OCI-LY1 (cell line): Measurements from ENCODE around the gene NLRP1.

Source experiments
- H2AFZ ChIP-seq: fragments of 200-600 bp; sonication (generic), shearing (Covaris generic); 2 replicates; pipeline ENCODE4 v1.6.0; 2014; ENCODE audit warnings: antibody characterized with exemption, mild to moderate bottlenecking, low read length
- H3F3A ChIP-seq: fragments of 200-600 bp; sonication (generic), shearing (Covaris generic); 2 replicates; pipeline ENCODE4 v1.6.0; 2014; ENCODE audit warnings: mild to moderate bottlenecking, antibody characterized with exemption, low read length, moderate library complexity; ENCODE audit not compliant: insufficient read depth
- H3K27ac ChIP-seq: fragments of 200-600 bp; sonication (generic); 2 replicates; pipeline ENCODE4 v1.5.1; 2014; ENCODE audit warnings: low read length, mixed run types, mild to moderate bottlenecking, low read depth; ENCODE audit not compliant: poor library complexity, severe bottlenecking
- H3K27me3 ChIP-seq: fragments of 200-600 bp; sonication (generic); 2 replicates; pipeline ENCODE4 v1.6.0; 2014; ENCODE audit warnings: antibody characterized with exemption, mild to moderate bottlenecking, low read length, moderate library complexity; ENCODE audit not compliant: insufficient read depth
- H3K36me3 ChIP-seq: fragments of 200-600 bp; sonication (generic); 2 replicates; pipeline ENCODE4 v1.6.1; 2014; ENCODE audit warnings: mild to moderate bottlenecking, antibody characterized with exemption, low read length, moderate library complexity, mixed read lengths; ENCODE audit not compliant: insufficient read depth
- H3K4me1 ChIP-seq: fragments of 200-600 bp; sonication (generic); 2 replicates; pipeline ENCODE4 v1.5.1; 2014; ENCODE audit warnings: mild to moderate bottlenecking, low read length, moderate library complexity; ENCODE audit not compliant: insufficient read depth, severe bottlenecking
- H3K4me2 ChIP-seq: fragments of 200-600 bp; sonication (generic), shearing (Covaris generic); 2 replicates; pipeline ENCODE4 v1.6.1; 2014; ENCODE audit warnings: low read length
- H3K4me3 ChIP-seq: fragments of 200-600 bp; sonication (generic); 2 replicates; pipeline ENCODE4 v1.5.1; 2014; ENCODE audit warnings: low read length, low read depth, mild to moderate bottlenecking, mixed read lengths; ENCODE audit not compliant: poor library complexity, severe bottlenecking
- H3K79me2 ChIP-seq: fragments of 200-600 bp; shearing (Covaris generic); 2 replicates; pipeline ENCODE4 v1.6.1; 2016; ENCODE audit warnings: mixed run types, low read length, mixed read lengths; ENCODE audit not compliant: insufficient read depth
- H3K9ac ChIP-seq: fragments of 200-600 bp; sonication (generic), shearing (Covaris generic); 2 replicates; pipeline ENCODE4 v1.6.1; 2014; ENCODE audit warnings: mild to moderate bottlenecking, low read length, mixed read lengths
- H3K9me2 ChIP-seq: fragments of 200-600 bp; sonication (generic), shearing (Covaris generic); 2 replicates; pipeline ENCODE4 v1.6.1; 2014; ENCODE audit warnings: low read depth, mild to moderate bottlenecking, low read length, mixed read lengths
- H3K9me3 ChIP-seq: fragments of 200-600 bp; shearing (Covaris generic); 2 replicates; pipeline ENCODE4 v1.6.1; 2014; ENCODE audit warnings: low read length, mixed read lengths
- H4K20me1 ChIP-seq: fragments of 200-600 bp; sonication (generic), shearing (Covaris generic); 2 replicates; pipeline ENCODE4 v1.6.0; 2016; ENCODE audit warnings: mild to moderate bottlenecking, low read length; ENCODE audit not compliant: insufficient read depth
- EZH2 ChIP-seq: fragments of 200-600 bp; sonication (generic), shearing (Covaris generic); IDR thresholded peaks from 2 replicates; pipeline ENCODE4 v1.8.0; 2017; ENCODE audit warnings: borderline replicate concordance, mixed run types, mild to moderate bottlenecking, antibody characterized with exemption, low read length, moderate library complexity, mixed read lengths
- TF ChIP-seq, protein P1 (sequence below): fragments of 200-600 bp; sonication (generic), shearing (Covaris generic); IDR thresholded peaks from 2 replicates; pipeline ENCODE4 v1.5.1; 2017; ENCODE audit warnings: mild to moderate bottlenecking, antibody characterized with exemption, low read length, moderate library complexity, mixed read lengths

Gene NLRP1

DNA sequence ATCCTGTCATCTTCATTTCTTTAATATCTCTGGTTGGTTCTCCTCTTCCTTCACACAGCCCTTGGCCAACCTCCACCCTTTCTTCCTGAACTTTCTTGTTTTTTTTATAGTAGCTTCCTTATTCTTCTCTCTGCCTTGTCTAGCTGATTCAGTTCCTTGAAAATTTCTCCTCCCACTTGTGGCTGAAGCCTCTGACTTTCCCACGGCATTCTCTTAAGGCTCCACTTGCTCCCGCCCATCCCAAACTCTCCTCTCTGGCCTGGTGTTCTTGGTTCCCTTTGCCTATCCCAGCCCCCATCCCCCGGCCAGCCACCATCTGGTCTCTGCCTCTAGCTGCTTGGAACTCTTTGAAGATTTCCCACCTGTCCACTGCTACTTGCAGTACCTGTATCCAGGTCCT lies 29.1 kb downstream of the NLRP1 start:
- Histone ChIP-seq H2AFZ (no peak overlapping the region), H3K27me3 (no peaks in the 10 kb centered on the region), H3K36me3 (peaks cover 36% of the 10 kb centered on the region; the same call in 1 of the 2 replicates), H3K9me3 (no peaks in the 10 kb centered on the region), H3K4me2 (no peak overlapping the region), H3K79me2 (no peaks in the 10 kb centered on the region), H3K4me3 (no peak overlapping the region), H3K9me2 (no peaks in the 10 kb centered on the region), H3K4me1 (no peaks in the 10 kb centered on the region), H3K9ac (no peak overlapping the region), H3F3A (no peaks in the 10 kb centered on the region), H3K27ac (no peak overlapping the region), H4K20me1 (no peaks in the 10 kb centered on the region)
- TF ChIP-seq EZH2, result no peak
- TF ChIP-seq, protein P1, sequence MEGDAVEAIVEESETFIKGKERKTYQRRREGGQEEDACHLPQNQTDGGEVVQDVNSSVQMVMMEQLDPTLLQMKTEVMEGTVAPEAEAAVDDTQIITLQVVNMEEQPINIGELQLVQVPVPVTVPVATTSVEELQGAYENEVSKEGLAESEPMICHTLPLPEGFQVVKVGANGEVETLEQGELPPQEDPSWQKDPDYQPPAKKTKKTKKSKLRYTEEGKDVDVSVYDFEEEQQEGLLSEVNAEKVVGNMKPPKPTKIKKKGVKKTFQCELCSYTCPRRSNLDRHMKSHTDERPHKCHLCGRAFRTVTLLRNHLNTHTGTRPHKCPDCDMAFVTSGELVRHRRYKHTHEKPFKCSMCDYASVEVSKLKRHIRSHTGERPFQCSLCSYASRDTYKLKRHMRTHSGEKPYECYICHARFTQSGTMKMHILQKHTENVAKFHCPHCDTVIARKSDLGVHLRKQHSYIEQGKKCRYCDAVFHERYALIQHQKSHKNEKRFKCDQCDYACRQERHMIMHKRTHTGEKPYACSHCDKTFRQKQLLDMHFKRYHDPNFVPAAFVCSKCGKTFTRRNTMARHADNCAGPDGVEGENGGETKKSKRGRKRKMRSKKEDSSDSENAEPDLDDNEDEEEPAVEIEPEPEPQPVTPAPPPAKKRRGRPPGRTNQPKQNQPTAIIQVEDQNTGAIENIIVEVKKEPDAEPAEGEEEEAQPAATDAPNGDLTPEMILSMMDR, result no peak

DNA sequence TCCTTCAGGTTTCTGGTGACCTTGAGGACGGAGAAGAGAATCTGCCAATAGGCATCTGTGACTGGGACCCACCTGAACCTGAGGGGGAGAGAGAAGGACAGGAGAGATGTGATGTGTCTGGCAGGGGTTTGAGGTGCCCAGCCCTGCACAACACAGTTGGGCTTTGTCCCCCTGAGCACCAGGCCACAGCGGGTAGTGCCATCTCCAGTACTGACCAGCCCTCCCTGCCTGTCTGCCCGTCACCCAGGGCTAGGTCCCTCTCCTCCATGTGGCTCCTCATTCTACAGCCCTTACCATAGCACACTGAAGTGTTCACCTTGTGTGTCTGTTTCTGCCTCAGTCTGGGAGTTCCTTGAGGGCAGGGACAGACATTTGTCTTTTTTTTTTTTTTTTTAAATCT lies 30.8 kb downstream of the NLRP1 start:
- no peak overlapping the region for H3K9ac ChIP-seq
- no peaks in the 10 kb centered on the region for H3F3A ChIP-seq
- no peaks in the 10 kb centered on the region for H3K9me3 ChIP-seq
- no peaks in the 10 kb centered on the region for H4K20me1 ChIP-seq
- no peak overlapping the region for H2AFZ ChIP-seq
- no peak overlapping the region for H3K4me3 ChIP-seq
- no peak overlapping the region for H3K4me2 ChIP-seq
- no peaks in the 10 kb centered on the region for H3K27me3 ChIP-seq
- no peak for TF ChIP-seq EZH2
- TF ChIP-seq, protein P1, result no peak
- no peaks in the 10 kb centered on the region for H3K9me2 ChIP-seq
- H3K36me3 ChIP-seq, result peaks cover 38% of the 10 kb centered on the region; the same call in 1 of the 2 replicates
- no peak overlapping the region for H3K27ac ChIP-seq
- no peaks in the 10 kb centered on the region for H3K79me2 ChIP-seq
- no peaks in the 10 kb centered on the region for H3K4me1 ChIP-seq

DNA sequence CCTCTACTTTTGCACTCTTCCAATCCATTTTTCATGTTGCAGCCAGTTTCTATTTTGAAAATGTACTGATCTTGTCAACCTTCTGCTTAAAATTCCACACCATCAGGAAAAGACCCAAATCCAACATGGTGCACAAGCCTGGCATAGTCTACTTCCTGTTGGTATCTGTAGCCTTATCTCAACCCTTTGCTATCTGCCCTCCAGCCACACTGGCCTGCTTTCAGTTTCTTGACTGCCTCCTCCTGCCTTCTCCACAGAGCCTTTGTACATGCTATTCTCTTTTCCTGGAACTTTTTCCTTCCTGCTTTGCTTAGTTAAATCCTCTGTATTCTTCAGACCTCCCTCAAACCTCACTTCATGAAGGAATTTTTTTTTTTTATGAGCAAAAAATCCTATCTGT lies 31.5 kb downstream of the NLRP1 start:
- Histone ChIP-seq H4K20me1 (no peaks in the 10 kb centered on the region), H3K36me3 (peaks cover 37% of the 10 kb centered on the region), H3K4me1 (no peaks in the 10 kb centered on the region), H3K9ac (no peak overlapping the region), H3K4me3 (no peak overlapping the region), H3K79me2 (no peaks in the 10 kb centered on the region), H2AFZ (no peak overlapping the region), H3K4me2 (no peak overlapping the region), H3F3A (no peaks in the 10 kb centered on the region), H3K27ac (no peak overlapping the region), H3K9me3 (no peaks in the 10 kb centered on the region), H3K9me2 (no peaks in the 10 kb centered on the region), H3K27me3 (no peaks in the 10 kb centered on the region)
- TF ChIP-seq EZH2, result no peak
- TF ChIP-seq, protein P1, result no peak
